ENCODE data around the gene VAMP4. TPM values are rescaled to one million over a fixed set of nuclear protein-coding genes. Genes with fewer than 3 reads are reported as not detected.

VAMP4 gene
- total RNA-seq, 1 donor from 2014 or later: 10.4 TPM

DNA sequence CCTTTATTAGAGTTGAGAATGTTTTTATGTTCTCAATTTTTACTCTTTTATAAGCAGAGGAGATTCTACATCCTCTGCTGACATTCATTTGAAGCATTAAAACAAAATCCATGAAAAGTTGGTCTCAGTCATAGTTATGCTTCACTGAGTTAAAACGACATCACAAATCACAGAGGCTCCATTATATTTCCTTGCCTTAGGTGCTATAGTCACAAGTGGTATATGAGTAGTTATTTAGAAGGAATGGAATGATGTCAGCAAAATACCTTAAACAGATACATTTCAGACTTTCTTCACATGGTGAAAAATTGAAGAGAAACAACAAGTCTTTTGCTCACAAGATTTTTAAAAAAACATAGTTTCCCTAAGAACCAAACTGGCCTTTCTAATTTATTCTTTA is 27.9 kb upstream of the VAMP4 start:
- Mint-ChIP-seq H3K27ac (no peak overlapping the region), H3K36me3 (ENCODE audit: low read depth) (no peaks in the 10 kb centered on the region), H3K9me3 (no peaks in the 10 kb centered on the region), H3K4me1 (ENCODE audit: low read depth) (no peaks in the 10 kb centered on the region), H3K27me3 (ENCODE audit: insufficient read depth) (peaks cover 9% of the 10 kb centered on the region), H3K4me3 (no peak overlapping the region)
- intact Hi-C loops (cut with micrococcal nuclease): no loop called here
- DNase-seq (ENCODE audit: low spot score): no peak

DNA sequence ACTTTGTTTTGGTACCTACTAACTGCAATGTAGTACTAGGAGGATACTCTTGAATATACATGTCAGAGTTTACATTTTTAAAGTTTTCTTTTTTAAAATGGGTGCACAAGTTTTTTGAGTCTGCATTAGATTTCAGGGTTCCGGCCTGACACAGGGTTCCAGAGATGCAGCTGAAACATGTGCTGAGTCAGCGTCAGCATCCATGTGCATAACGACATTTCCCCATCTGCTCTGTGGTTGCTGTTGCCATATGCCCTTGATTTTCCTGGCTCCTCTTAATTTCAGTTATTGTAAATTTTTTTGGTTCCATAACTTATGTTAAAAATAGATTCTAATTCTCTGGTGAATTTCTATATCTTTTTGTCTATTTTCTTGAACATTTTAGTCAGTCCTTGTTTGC is 27.3 kb upstream of the VAMP4 start:
- H3K9me3 Mint-ChIP-seq: no peaks in the 10 kb centered on the region
- no peaks in the 10 kb centered on the region for H3K36me3 Mint-ChIP-seq (ENCODE audit: low read depth)
- no peak overlapping the region for H3K4me3 Mint-ChIP-seq
- no peak overlapping the region for H3K27ac Mint-ChIP-seq
- H3K27me3 Mint-ChIP-seq (ENCODE audit: insufficient read depth): peaks cover 14% of the 10 kb centered on the region
- no peak for DNase-seq (ENCODE audit: low spot score)
- intact Hi-C loops (cut with micrococcal nuclease): no loop called here
- no peaks in the 10 kb centered on the region for H3K4me1 Mint-ChIP-seq (ENCODE audit: low read depth)

DNA sequence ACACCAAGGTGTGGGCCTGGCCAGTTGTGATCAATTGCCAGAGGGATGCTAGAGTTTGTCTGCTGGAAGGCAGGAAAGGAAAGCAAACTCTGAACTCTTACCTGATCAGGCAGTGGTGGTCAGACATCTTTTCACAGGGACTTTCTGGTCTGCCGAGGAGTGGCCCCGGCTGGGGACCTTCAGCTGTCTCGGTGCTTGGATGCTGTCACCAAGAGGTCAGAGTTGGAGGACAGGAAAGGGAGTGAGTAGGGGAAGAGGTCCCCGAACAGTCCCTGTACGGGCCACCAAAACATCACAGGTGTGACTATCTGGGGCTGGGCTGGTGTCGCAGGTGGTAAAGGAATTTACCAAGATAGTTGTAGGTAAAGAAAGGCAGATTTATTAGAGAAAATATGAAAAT is 21.9 kb upstream of the VAMP4 start:
- Mint-ChIP-seq H3K4me1 (ENCODE audit: low read depth) (no peaks in the 10 kb centered on the region), H3K9me3 (no peaks in the 10 kb centered on the region), H3K27me3 (ENCODE audit: insufficient read depth) (peaks cover 24% of the 10 kb centered on the region), H3K36me3 (ENCODE audit: low read depth) (no peaks in the 10 kb centered on the region), H3K27ac (no peak overlapping the region), H3K4me3 (no peak overlapping the region)
- DNase-seq (ENCODE audit: low spot score): no peak
- intact Hi-C loops (cut with micrococcal nuclease): no loop called here

- intact Hi-C loops (cut with micrococcal nuclease): no loop called here
- Mint-ChIP-seq H3K9me3 (no peaks in the 10 kb centered on the region), H3K27ac (no peak overlapping the region), H3K4me1 (ENCODE audit: low read depth) (no peaks in the 10 kb centered on the region), H3K27me3 (ENCODE audit: insufficient read depth) (peaks cover 32% of the 10 kb centered on the region), H3K4me3 (no peak overlapping the region), H3K36me3 (ENCODE audit: low read depth) (no peaks in the 10 kb centered on the region)
- no peak for DNase-seq (ENCODE audit: low spot score)
Observed at GRCh38 chr1:171762143-171762563, 20.3 kb upstream of the VAMP4 start.

- H3K27me3 Mint-ChIP-seq (ENCODE audit: insufficient read depth): peaks cover 11% of the 10 kb centered on the region
- H3K36me3 Mint-ChIP-seq (ENCODE audit: low read depth): no peaks in the 10 kb centered on the region
- intact Hi-C loops (cut with micrococcal nuclease): no loop called here
- no peak overlapping the region for H3K4me3 Mint-ChIP-seq
- H3K9me3 Mint-ChIP-seq: no peaks in the 10 kb centered on the region
- peaks cover 6% of the 10 kb centered on the region for H3K4me1 Mint-ChIP-seq (ENCODE audit: low read depth)
- H3K27ac Mint-ChIP-seq: no peak overlapping the region
- DNase-seq (ENCODE audit: low spot score): no peak
Observed at GRCh38 chr1:171758011-171758410, 16.1 kb upstream of the VAMP4 start.

GRCh38 chr1:171756856-171757255 is 15.0 kb upstream of the VAMP4 start:
- H3K36me3 Mint-ChIP-seq (ENCODE audit: low read depth): no peaks in the 10 kb centered on the region
- peaks cover 9% of the 10 kb centered on the region for H3K4me1 Mint-ChIP-seq (ENCODE audit: low read depth)
- no peak overlapping the region for H3K27ac Mint-ChIP-seq
- H3K9me3 Mint-ChIP-seq: no peaks in the 10 kb centered on the region
- DNase-seq (ENCODE audit: low spot score): no peak
- no peak overlapping the region for H3K4me3 Mint-ChIP-seq
- intact Hi-C loops (cut with micrococcal nuclease): no loop called here
- H3K27me3 Mint-ChIP-seq (ENCODE audit: insufficient read depth): peaks cover 10% of the 10 kb centered on the region

DNA sequence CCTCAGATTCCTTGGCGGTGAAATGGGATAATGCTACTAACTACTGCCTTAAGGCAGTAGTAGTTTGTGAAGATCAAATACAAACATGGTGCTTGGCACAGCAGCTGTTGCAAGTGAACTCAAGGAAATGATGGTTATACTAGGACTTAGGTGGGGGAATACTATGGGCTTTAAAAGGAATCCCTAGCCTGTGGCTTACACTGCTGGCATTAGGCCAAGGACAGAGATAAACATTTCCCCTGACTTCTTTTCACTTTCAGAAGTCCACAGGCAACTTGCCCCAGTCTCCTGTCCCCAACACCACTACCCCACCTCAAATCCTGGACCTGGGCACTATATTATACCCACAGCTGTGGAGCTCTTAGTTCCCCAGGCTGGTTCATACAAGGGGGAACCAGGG is 13.1 kb upstream of the VAMP4 start:
- no peak for DNase-seq (ENCODE audit: low spot score)
- Mint-ChIP-seq H3K9me3 (no peaks in the 10 kb centered on the region), H3K4me3 (no peak overlapping the region), H3K27ac (no peak overlapping the region), H3K36me3 (ENCODE audit: low read depth) (no peaks in the 10 kb centered on the region), H3K4me1 (ENCODE audit: low read depth) (peaks cover 18% of the 10 kb centered on the region), H3K27me3 (ENCODE audit: insufficient read depth) (peaks cover 10% of the 10 kb centered on the region)
- intact Hi-C loops (cut with micrococcal nuclease): no loop called here

DNA sequence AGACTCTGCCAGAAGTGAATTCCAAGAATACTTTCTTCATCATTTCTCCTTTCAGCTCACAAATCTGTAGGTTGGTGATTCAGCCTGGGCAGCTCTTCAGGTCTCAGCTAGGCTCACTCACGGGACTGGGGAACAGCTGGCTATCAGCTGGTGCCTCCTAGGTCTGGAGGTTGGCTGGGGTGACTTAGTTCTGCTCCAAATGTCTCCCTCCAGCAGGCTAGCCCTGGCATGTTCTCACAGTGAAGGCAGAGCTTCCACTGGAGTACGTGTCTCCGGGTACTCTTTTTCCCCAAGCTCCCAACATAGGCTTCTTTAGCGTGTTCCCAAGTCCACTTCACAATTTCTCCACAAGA is 12.5 kb upstream of the VAMP4 start:
- H3K9me3 Mint-ChIP-seq: no peaks in the 10 kb centered on the region
- H3K4me1 Mint-ChIP-seq (ENCODE audit: low read depth): peaks cover 18% of the 10 kb centered on the region
- no peak for DNase-seq (ENCODE audit: low spot score)
- H3K27ac Mint-ChIP-seq: no peak overlapping the region
- no peak overlapping the region for H3K4me3 Mint-ChIP-seq
- peaks cover 10% of the 10 kb centered on the region for H3K27me3 Mint-ChIP-seq (ENCODE audit: insufficient read depth)
- H3K36me3 Mint-ChIP-seq (ENCODE audit: low read depth): no peaks in the 10 kb centered on the region
- intact Hi-C loops (cut with micrococcal nuclease): no loop called here

GRCh38 chr1:171753685-171754352 is 12.0 kb upstream of the VAMP4 start:
- intact Hi-C loops (cut with micrococcal nuclease): no loop called here
- DNase-seq (ENCODE audit: low spot score): no peak
- no peaks in the 10 kb centered on the region for H3K36me3 Mint-ChIP-seq (ENCODE audit: low read depth)
- H3K4me1 Mint-ChIP-seq (ENCODE audit: low read depth): peaks cover 18% of the 10 kb centered on the region
- no peak overlapping the region for H3K4me3 Mint-ChIP-seq
- H3K27ac Mint-ChIP-seq: no peak overlapping the region
- H3K9me3 Mint-ChIP-seq: no peaks in the 10 kb centered on the region
- peaks cover 8% of the 10 kb centered on the region for H3K27me3 Mint-ChIP-seq (ENCODE audit: insufficient read depth)

GRCh38 chr1:171753182-171753581 is 11.3 kb upstream of the VAMP4 start:
- H3K27me3 Mint-ChIP-seq (ENCODE audit: insufficient read depth): peaks cover 6% of the 10 kb centered on the region
- H3K36me3 Mint-ChIP-seq (ENCODE audit: low read depth): no peaks in the 10 kb centered on the region
- intact Hi-C loops (cut with micrococcal nuclease): no loop called here
- no peak overlapping the region for H3K27ac Mint-ChIP-seq
- no peak overlapping the region for H3K4me3 Mint-ChIP-seq
- no peaks in the 10 kb centered on the region for H3K9me3 Mint-ChIP-seq
- no peak for DNase-seq (ENCODE audit: low spot score)
- H3K4me1 Mint-ChIP-seq (ENCODE audit: low read depth): peaks cover 18% of the 10 kb centered on the region

- intact Hi-C loops (cut with micrococcal nuclease): no loop called here
- Mint-ChIP-seq H3K9me3 (no peaks in the 10 kb centered on the region), H3K27me3 (ENCODE audit: insufficient read depth) (no peaks in the 10 kb centered on the region), H3K4me1 (ENCODE audit: low read depth) (peaks cover 18% of the 10 kb centered on the region), H3K27ac (peak overlapping the region; percentile 79), H3K36me3 (ENCODE audit: low read depth) (no peaks in the 10 kb centered on the region), H3K4me3 (no peak overlapping the region)
- DNase-seq (ENCODE audit: low spot score): no peak
Observed at GRCh38 chr1:171751221-171751620, 9.4 kb upstream of the VAMP4 start.

DNA sequence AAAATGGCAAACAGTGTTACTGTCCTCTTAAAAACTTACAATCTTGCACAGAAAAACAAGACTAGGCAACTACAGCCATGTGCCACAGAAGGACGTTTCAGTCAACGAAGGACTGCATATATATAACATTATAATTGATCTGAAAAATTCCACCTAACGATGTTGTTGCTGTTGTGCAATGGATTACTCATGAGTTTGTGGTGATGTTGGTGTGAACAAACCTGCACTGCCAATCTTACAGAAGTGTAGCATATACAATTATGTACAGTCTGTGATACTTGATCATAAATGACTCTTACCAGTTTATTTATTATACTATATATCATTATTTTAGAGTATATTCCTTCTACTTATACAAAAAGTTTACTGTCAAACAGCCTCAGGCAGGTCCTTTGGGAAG is 6.8 kb upstream of the VAMP4 start:
- H3K27ac Mint-ChIP-seq: no peak overlapping the region
- peaks cover 16% of the 10 kb centered on the region for H3K4me1 Mint-ChIP-seq (ENCODE audit: low read depth)
- intact Hi-C loops (cut with micrococcal nuclease): no loop called here
- H3K4me3 Mint-ChIP-seq: no peak overlapping the region
- no peaks in the 10 kb centered on the region for H3K36me3 Mint-ChIP-seq (ENCODE audit: low read depth)
- no peak for DNase-seq (ENCODE audit: low spot score)
- H3K9me3 Mint-ChIP-seq: no peaks in the 10 kb centered on the region
- no peaks in the 10 kb centered on the region for H3K27me3 Mint-ChIP-seq (ENCODE audit: insufficient read depth)

DNA sequence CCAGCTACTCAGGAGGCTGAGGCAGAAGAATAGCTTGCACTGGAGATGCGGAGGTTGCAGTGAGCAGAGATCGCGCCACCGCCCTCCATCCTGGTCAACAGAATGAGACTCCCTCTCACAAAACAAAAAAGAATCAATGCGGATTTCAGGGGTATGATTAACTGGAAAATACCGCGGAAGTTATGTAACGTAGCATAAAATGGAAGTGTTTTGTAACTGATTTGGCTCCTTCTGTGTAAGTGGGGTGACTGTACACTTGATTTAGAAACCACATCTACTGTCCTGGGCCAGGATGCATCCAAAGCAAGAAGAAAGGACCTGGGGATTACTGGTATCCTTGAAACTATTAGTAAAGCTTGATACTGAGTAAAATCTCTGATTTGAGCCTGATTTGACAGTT is 3.1 kb upstream of the VAMP4 start:
- intact Hi-C loops (cut with micrococcal nuclease): loop anchor here (5.0 kb wide), 4 partner anchors 163 to 1853 kb away; partner anchors contain the start of genes GORAB and SCYL3
- DNase-seq (ENCODE audit: low spot score): no peak
- Mint-ChIP-seq H3K9me3 (no peaks in the 10 kb centered on the region), H3K4me3 (no peak overlapping the region), H3K27ac (no peak overlapping the region), H3K4me1 (ENCODE audit: low read depth) (peaks cover 34% of the 10 kb centered on the region), H3K27me3 (ENCODE audit: insufficient read depth) (no peaks in the 10 kb centered on the region), H3K36me3 (ENCODE audit: low read depth) (peaks cover 2% of the 10 kb centered on the region)

Data from activated T-helper 1 cell treated with anti-CD3 and anti-CD28 coated beads, Interleukin-12 subunit alpha, Interleukin-12 subunit beta, Interleukin-2, Interleukin-4 antibody, amounts not matched to agents 30 ng/mL and 10 ng/mL and 1 ng/mL, durations not matched to agents 14 hours and 24 hours and 36 hours (primary cell).